Measurements from ENCODE around the gene IMPA2.
A peak's percentile ranks its signal among the peaks of the same experiment; 100 is the strongest.

IMPA2 gene

DNA sequence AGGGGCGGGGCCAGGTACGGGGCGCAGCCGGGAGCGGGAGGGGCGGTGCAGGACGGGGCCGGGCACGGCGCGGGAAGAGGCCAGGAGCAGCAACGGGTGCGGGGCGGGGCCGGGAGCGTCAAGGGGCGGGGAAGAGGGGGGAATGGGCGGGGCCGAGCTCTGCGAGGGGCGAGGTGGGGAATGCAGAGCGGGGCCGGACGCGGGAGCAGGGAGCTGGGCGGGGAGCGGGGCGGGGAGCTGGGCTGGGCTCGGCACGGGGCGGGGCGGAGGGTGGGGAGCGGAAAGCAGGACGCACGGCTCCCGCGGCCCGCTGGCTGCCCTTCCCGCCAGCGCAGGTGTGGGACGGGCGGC is at the start of gene IMPA2:
Gene IMPA2, plus strand, starts transcription at position 316 of the 351 bp plus-strand sequence. CDS start 163 bp downstream, outside the sequence.
- Histone ChIP-seq H3K36me3 (ENCODE audit: low read length) (no peaks in the 10 kb centered on the region), H3K27me3 (ENCODE audit: low read length) (no peaks in the 10 kb centered on the region), H3K27ac (ENCODE audit: low read depth, low read length) (peak within 1 kb of the TSS; percentile 51), H2AFZ (ENCODE audit: low read depth, low read length, severe bottlenecking) (peak within 1 kb of the TSS; percentile 97), H3K79me2 (ENCODE audit: insufficient read depth, low read length) (no peaks in the 10 kb centered on the region), H3K4me3 (ENCODE audit: insufficient read depth, low read length, poor library complexity, severe bottlenecking) (peak within 1 kb of the TSS; percentile 63), H3K4me2 (ENCODE audit: low read depth, low read length, poor library complexity, severe bottlenecking) (peak within 1 kb of the TSS; percentile 75), H3K9ac (ENCODE audit: low read length) (peak within 1 kb of the TSS; percentile 68), H3K9me2 (replicated peaks; ENCODE audit: insufficient read depth, low read length) (no peaks in the 10 kb centered on the region), H3F3A (ENCODE audit: insufficient read depth) (no peaks in the 10 kb centered on the region), H4K20me1 (ENCODE audit: low read depth, low read length) (no peaks in the 10 kb centered on the region), H3K9me3 (ENCODE audit: insufficient read depth, low read length) (no peaks in the 10 kb centered on the region)
- no peak for TF ChIP-seq EZH2phosphoT487 (conservative IDR thresholded peaks at IDR 0.05; ENCODE audit: low read length)
- TF ChIP-seq, protein P1, sequence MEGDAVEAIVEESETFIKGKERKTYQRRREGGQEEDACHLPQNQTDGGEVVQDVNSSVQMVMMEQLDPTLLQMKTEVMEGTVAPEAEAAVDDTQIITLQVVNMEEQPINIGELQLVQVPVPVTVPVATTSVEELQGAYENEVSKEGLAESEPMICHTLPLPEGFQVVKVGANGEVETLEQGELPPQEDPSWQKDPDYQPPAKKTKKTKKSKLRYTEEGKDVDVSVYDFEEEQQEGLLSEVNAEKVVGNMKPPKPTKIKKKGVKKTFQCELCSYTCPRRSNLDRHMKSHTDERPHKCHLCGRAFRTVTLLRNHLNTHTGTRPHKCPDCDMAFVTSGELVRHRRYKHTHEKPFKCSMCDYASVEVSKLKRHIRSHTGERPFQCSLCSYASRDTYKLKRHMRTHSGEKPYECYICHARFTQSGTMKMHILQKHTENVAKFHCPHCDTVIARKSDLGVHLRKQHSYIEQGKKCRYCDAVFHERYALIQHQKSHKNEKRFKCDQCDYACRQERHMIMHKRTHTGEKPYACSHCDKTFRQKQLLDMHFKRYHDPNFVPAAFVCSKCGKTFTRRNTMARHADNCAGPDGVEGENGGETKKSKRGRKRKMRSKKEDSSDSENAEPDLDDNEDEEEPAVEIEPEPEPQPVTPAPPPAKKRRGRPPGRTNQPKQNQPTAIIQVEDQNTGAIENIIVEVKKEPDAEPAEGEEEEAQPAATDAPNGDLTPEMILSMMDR (IDR thresholded peaks at IDR 0.05; ENCODE audit: insufficient read depth, low read length, poor library complexity, severe bottlenecking): no peak

DNA sequence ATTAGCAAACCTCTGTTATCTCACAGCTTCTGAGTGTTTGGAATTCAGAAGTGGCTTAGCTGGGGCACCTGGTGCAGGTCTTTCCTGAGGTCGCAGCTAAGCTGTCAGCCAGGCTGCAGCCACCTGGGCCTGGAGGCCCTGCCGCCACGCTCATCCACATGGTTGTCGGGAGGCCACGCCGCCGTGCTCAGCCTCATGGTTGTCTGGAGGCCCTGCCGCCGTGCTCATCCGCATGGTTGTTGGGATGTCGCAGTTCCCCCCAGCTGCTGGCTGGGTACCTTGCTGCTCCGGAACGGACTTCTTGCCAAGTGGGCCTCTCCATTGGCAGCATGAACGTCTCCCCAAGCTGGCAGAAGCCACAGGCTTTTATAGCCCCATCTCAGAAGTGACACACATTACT is 48.9 kb upstream of the IMPA2 start:
- H3K4me2 ChIP-seq (ENCODE audit: low read depth, low read length, poor library complexity, severe bottlenecking): no peak overlapping the region
- no peak overlapping the region for H3K4me3 ChIP-seq (ENCODE audit: insufficient read depth, low read length, poor library complexity, severe bottlenecking)
- H3K36me3 ChIP-seq (ENCODE audit: low read length): no peaks in the 10 kb centered on the region
- H3K9me2 ChIP-seq (replicated peaks; ENCODE audit: insufficient read depth, low read length): no peaks in the 10 kb centered on the region
- H4K20me1 ChIP-seq (ENCODE audit: low read depth, low read length): no peaks in the 10 kb centered on the region
- H3K79me2 ChIP-seq (ENCODE audit: insufficient read depth, low read length): no peaks in the 10 kb centered on the region
- H3K9me3 ChIP-seq (ENCODE audit: insufficient read depth, low read length): no peaks in the 10 kb centered on the region
- H2AFZ ChIP-seq (ENCODE audit: low read depth, low read length, severe bottlenecking): no peak overlapping the region
- no peak overlapping the region for H3K9ac ChIP-seq (ENCODE audit: low read length)
- TF ChIP-seq, protein P1 (IDR thresholded peaks at IDR 0.05; ENCODE audit: insufficient read depth, low read length, poor library complexity, severe bottlenecking): no peak
- no peak for TF ChIP-seq EZH2phosphoT487 (conservative IDR thresholded peaks at IDR 0.05; ENCODE audit: low read length)
- no peaks in the 10 kb centered on the region for H3K27me3 ChIP-seq (ENCODE audit: low read length)
- H3K27ac ChIP-seq (ENCODE audit: low read depth, low read length): no peak overlapping the region
- no peaks in the 10 kb centered on the region for H3F3A ChIP-seq (ENCODE audit: insufficient read depth)

DNA sequence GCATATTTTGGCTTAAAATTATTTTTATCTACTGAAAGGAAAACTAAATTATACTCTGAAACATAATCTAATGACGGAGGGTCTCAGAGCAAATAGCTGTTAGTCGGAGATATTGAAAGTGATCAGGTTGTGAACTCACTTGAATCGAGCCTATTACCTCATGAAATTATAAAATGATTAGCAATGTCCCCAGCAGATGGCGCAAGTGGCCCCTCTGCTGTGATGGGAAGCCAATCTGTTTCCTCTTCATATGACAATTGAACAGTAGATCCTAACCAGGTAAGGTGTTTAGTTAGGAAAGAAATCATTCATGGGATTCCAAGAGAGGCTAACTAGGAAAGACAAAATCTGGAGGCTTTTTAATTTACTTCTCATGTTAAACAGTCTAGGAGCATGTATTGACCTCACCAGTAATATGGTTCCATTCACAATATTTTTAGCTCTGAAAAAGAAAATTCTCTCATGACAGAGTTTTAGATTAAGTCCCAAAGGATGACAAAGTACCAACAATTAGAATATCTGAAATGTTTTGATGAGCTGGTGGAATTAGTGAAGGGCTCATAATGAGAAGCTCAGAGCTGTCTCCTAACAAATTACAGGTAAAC is 43.3 kb upstream of the IMPA2 start:
- no peaks in the 10 kb centered on the region for H3K9me3 ChIP-seq (ENCODE audit: insufficient read depth, low read length)
- no peaks in the 10 kb centered on the region for H3K27me3 ChIP-seq (ENCODE audit: low read length)
- H3K9ac ChIP-seq (ENCODE audit: low read length): no peak overlapping the region
- no peaks in the 10 kb centered on the region for H3K36me3 ChIP-seq (ENCODE audit: low read length)
- H3F3A ChIP-seq (ENCODE audit: insufficient read depth): no peaks in the 10 kb centered on the region
- TF ChIP-seq, protein P1 (IDR thresholded peaks at IDR 0.05; ENCODE audit: insufficient read depth, low read length, poor library complexity, severe bottlenecking): peak; percentile 45
- TF ChIP-seq EZH2phosphoT487 (conservative IDR thresholded peaks at IDR 0.05; ENCODE audit: low read length): no peak
- H3K79me2 ChIP-seq (ENCODE audit: insufficient read depth, low read length): no peaks in the 10 kb centered on the region
- no peak overlapping the region for H3K4me2 ChIP-seq (ENCODE audit: low read depth, low read length, poor library complexity, severe bottlenecking)
- H3K9me2 ChIP-seq (replicated peaks; ENCODE audit: insufficient read depth, low read length): no peaks in the 10 kb centered on the region
- no peaks in the 10 kb centered on the region for H4K20me1 ChIP-seq (ENCODE audit: low read depth, low read length)
- no peak overlapping the region for H3K27ac ChIP-seq (ENCODE audit: low read depth, low read length)
- H2AFZ ChIP-seq (ENCODE audit: low read depth, low read length, severe bottlenecking): no peak overlapping the region
- no peak overlapping the region for H3K4me3 ChIP-seq (ENCODE audit: insufficient read depth, low read length, poor library complexity, severe bottlenecking)

All from SU-DHL-6 (cell line).